ENCODE data around the gene ABCC4.

ABCC4 gene

GRCh38 chr13:95032121-95032520 is 269.1 kb downstream of the ABCC4 start:
- FAIRE-seq = no peak

GRCh38 chr13:95030821-95031343 is 270.4 kb downstream of the ABCC4 start:
- FAIRE-seq = no peak

- no peak for FAIRE-seq
Observed at GRCh38 chr13:95027638-95028037, 273.6 kb downstream of the ABCC4 start.

GRCh38 chr13:95025116-95025515 is 276.1 kb downstream of the ABCC4 start:
- FAIRE-seq = no peak

GRCh38 chr13:95023405-95023804 is 277.8 kb downstream of the ABCC4 start:
- no peak for FAIRE-seq

GRCh38 chr13:95020298-95020987 is 280.8 kb downstream of the ABCC4 start:
- FAIRE-seq = no peak

GRCh38 chr13:95019886-95020285 is 281.4 kb downstream of the ABCC4 start:
- no peak for FAIRE-seq

- no peak for FAIRE-seq
Observed at GRCh38 chr13:95007322-95007721, 293.9 kb downstream of the ABCC4 start.

GRCh38 chr13:95005300-95005699 is 296.0 kb downstream of the ABCC4 start:
- FAIRE-seq = no peak

GRCh38 chr13:95003019-95003813 is 298.0 kb downstream of the ABCC4 start:
- FAIRE-seq = no peak

- FAIRE-seq = no peak
Observed at GRCh38 chr13:95002126-95002525, 299.1 kb downstream of the ABCC4 start.

- FAIRE-seq = no peak
Observed at GRCh38 chr13:94999871-95000270, 301.4 kb downstream of the ABCC4 start.

GRCh38 chr13:94997126-94997525 is 304.1 kb downstream of the ABCC4 start:
- no peak for FAIRE-seq

GRCh38 chr13:94996445-94996844 is 304.8 kb downstream of the ABCC4 start:
- FAIRE-seq = no peak

- FAIRE-seq = no peak
Observed at GRCh38 chr13:94994506-94994905, 306.7 kb downstream of the ABCC4 start.

- no peak for FAIRE-seq
Observed at GRCh38 chr13:94993616-94994015, 307.6 kb downstream of the ABCC4 start.

- FAIRE-seq = no peak
Observed at GRCh38 chr13:94992036-94992960, 309.0 kb downstream of the ABCC4 start.

GRCh38 chr13:94988654-94989053 is 312.6 kb downstream of the ABCC4 start:
- no peak for FAIRE-seq

GRCh38 chr13:94987869-94988268 is 313.4 kb downstream of the ABCC4 start:
- no peak for FAIRE-seq

- FAIRE-seq = no peak
Observed at GRCh38 chr13:94987081-94987480, 314.2 kb downstream of the ABCC4 start.

- no peak for FAIRE-seq
Observed at GRCh38 chr13:94984958-94985357, 316.3 kb downstream of the ABCC4 start.

- no peak for FAIRE-seq
Observed at GRCh38 chr13:94978516-94978915, 322.7 kb downstream of the ABCC4 start.
